ENCODE measurements around the gene ZG16.
A peak's percentile ranks its signal among the peaks of the same experiment; 100 is the strongest.

The ZG16 gene

GRCh38 chr16:29808219-29808900 is 30.3 kb downstream of the ZG16 start:
- no peak for DNase-seq

DNA sequence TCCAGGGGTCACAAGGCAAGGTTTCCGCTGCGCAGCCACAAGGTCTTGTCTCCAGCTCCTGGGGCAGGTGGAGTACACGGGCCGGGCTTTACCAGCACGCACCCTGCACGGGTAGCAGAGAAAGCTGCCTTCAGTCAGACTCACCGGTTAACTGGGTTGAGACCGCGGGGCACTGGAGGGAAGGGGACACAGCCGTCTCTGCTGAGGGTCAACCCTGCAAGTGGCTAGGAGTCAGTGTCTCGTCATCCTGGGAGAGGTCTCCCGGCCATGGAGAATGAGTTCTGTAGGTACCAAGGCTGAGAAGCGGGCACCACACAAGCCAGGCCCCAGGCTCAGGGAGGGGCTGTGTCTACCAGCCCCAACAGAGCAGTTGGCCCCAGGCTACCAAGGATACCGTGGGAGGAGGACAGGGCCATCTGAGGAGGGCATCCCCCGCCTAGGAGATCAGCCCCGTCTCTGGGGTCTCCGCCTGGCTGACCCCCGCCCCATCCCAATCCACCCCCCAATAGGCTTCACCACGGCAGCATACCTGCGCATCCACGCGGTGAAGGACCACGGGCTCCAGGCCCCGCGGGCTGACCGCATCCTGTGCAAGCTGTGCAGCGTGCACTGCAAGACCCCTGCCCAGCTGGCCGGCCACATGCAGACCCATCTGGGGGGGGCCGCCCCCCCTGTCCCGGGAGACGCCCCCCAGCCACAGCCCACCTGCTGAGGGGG is 31.1 kb downstream of the ZG16 start:
- DNase-seq: no peak

DNA sequence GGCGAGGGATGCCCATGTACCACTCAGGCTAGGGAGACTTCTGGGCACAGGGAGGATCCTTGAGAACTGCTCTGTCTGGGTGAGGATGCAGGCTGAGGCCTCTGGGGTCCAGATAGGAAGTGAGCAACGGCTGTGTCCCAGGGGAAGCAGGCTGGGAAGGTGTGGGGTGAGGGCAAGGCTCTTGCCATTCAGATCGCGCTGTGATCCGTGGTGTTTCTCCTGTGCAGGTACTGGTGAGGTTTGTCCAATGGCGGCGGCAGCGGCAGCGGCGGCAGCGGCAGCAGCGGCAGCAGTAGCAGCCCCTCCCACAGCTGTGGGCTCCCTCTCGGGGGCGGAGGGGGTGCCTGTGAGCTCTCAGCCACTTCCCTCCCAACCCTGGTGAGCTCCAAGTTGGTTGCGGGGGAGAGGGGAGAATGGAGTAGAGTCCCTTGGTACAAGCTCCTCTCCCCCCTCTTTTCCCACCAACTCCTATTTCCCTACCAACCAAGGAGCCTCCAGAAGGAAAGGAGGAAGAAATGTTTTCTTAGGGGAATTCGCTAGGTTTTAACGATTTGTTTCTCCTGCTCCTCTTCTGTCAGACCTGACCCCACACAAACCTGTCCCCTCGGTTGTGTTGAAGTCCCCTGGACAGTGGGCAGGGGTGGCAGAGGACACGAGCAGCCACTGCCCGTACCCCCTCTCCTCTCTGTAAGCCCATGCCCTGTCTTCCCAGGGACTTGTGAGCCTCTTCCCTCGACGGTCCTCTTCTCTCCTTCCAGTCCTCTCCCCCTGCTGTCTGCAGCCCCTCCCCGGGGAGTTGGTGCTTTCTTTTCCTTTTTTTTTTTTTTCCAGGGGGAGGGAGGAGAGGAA is 32.0 kb downstream of the ZG16 start:
- no peak for DNase-seq

DNA sequence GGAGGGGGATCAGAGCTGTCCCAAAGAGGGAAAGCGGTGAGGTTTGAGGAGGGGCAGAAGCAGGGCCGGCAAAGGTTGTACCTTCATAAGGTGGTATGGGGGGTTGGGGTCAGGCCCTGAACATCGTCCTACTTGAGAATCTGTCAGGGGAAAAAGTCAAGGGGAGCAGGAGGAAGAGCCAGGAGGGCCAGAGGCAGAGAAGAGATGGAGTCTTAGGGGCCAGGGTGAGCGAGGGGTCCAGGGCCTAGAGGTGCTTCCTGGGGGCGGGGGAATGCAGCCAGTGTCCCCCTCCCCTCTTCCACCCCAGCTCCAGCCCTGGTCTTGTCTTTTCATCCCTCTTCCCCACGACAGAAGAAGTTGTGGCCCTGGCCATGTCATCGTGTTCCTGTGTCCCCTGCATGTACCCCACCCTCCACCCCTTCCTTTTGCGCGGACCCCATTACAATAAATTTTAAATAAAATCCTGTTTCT is 32.7 kb downstream of the ZG16 start:
- DNase-seq: no peak

GRCh38 chr16:29811170-29811895 is 33.3 kb downstream of the ZG16 start:
- DNase-seq: peak in 49 of 51 donors; percentile 57 to 99 (median 89)

GRCh38 chr16:29811896-29812665 is 34.0 kb downstream of the ZG16 start, which contains the start of gene PRRT2:
TSS of gene PRRT2 (plus strand) at chr16:29812193. CDS start at chr16:29813055, 862 bp downstream.
- peak in 42 of 51 donors; percentile 25 to 83 (median 68) for DNase-seq

DNA sequence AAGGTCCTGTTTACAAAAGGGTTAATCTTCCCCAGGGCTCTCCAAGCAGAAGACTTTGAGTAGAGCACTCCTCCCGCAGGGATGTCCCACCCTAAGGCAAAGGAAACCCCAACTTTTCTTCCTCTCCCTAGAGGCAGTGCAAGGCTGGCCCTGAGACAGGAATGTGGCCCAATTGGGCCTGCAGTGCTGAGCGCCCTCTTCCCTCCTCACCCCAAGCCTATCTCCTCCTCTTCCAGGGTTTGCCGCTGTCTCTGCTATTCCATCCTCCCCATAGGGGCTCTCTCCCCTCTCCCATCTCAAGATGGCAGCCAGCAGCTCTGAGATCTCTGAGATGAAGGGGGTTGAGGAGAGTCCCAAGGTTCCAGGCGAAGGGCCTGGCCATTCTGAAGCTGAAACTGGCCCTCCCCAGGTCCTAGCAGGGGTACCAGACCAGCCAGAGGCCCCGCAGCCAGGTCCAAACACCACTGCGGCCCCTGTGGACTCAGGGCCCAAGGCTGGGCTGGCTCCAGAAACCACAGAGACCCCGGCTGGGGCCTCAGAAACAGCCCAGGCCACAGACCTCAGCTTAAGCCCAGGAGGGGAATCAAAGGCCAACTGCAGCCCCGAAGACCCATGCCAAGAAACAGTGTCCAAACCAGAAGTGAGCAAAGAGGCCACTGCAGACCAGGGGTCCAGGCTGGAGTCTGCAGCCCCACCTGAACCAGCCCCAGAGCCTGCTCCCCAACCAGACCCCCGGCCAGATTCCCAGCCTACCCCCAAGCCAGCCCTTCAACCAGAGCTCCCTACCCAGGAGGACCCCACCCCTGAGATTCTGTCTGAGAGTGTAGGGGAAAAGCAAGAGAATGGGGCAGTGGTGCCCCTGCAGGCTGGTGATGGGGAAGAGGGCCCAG is 34.9 kb downstream of the ZG16 start:
- DNase-seq: peak in 4 of 51 donors; percentile 7 to 69 (median 42)

DNA sequence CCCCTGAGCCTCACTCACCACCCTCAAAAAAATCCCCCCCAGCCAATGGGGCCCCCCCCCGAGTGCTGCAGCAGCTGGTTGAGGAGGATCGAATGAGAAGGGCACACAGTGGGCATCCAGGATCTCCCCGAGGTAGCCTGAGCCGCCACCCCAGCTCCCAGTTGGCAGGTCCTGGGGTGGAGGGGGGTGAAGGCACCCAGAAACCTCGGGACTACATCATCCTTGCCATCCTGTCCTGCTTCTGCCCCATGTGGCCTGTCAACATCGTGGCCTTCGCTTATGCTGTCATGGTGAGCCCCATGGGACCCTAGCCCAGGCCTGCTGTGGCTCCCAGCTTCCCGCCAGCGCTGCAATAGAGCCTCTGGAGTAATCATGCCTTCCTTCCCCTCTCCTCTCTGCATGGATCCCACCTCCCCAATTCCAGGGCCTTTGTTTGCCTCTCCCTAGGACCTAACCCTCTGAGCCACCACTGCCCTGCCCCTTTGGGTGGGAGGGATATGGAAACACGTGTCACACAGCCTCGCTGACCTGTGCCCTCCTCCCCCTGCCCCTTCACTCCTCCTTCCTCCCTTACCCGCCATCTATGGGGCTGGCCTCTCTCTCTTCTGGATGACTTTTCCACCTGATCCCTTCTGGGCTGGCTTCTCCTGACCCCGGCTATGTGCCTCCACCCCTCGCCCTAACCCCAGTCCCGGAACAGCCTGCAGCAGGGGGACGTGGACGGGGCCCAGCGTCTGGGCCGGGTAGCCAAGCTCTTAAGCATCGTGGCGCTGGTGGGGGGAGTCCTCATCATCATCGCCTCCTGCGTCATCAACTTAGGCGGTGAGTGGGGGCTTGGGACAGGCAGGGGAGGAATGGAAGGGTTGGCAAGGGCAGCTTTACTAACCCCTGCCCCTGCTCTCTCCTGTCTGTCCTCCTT is 35.8 kb downstream of the ZG16 start:
- DNase-seq: no peak

DNA sequence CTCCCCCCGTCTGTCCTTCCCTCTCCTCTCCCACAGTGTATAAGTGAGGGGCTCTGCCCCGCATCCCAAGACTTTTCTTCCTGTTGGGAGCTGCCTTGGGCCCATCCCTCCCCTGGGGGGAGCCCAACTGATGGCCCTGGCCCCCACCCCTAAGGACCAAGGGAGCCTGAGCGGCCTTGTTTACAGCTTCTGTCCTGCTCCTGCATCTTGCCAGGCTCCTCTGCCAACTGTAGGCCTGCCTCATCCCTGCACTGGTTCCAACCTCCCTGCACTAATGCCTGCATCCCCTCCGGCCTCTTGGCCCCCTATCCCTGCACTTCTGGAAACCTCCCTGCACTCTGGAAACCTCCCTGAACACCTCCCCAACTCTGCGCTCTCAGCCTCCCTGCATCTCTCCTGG is 36.5 kb downstream of the ZG16 start:
- no peak for DNase-seq

DNA sequence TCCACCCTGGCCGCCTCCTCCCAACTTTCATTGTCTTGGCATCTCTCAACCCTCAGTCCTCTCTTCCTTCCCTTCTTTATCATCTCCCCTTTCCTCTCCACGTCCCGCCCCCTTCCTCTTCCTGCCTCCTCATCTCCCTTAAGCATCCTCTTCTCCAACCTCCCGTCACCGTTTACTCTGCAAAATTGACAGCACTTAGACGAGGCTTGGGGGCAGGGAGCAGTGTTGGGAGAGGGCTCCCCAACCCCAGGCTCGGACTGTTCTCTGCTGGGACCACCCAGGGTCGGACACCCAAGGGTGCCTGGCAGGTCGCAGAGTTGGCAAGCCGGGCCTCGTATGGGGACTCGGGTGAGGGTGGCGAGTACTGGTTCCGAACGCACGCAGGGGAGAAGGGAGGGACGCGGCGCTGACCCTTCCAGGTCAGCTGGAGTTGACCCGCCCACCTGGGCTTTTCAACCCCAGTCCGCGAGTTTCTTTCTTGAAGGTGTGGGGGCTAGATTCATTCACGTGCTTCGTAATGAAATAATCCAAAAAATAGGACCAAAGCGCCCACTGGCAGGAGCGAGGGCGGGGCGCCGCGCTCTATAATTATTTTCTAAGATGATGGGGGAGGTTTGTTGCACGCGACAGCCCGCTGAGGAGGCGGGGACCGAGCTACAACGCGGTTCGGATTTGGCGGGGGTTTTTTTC is 37.1 kb downstream of the ZG16 start:
- peak in 7 of 51 donors; percentile 11 to 53 (median 22) for DNase-seq

DNA sequence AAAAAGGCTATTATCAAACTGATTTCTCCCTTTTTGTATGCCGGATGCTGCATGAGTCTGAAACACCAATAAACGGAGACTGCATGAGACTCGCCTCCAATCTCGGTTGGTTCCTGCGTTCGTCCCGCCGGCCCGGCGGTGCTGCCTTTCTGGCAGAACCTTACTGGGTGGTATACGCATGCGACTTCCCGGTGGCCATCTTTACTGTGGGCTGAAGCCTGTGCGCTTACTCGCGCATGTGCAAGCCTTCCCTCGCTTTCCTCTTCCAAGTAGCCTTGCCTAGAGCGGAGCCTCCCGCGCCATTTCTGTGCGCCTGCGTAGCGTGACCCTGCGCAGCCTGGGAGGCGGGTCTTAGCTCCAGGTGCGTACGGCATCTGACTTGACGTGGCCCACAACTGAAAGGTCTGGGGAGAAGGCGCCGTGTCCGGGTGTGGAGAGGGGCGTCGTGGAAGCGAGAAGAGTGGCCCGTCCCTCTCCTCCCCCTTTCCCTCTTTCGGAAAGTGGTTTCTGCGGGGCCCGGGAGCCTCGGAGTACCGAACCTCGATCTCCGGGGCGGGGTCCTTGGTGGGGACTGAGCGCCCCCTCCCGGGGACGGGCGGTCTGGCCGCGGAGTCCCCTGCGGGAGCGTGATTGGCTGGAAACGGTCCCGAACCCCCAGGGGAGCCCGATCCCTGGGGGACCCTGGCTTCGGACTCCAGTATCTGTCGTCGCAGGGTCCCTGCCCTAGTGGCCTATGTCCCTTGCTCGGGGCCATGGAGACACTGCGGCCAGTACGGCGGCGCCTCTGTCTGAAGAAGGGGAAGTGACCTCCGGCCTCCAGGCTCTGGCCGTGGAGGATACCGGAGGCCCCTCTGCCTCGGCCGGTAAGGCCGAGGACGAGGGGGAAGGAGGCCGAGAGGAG is 38.0 kb downstream of the ZG16 start, which contains the start of gene PAGR1:
Gene PAGR1, plus strand, starts transcription at position 360 of the 901 bp plus-strand sequence. Its CDS starts 374 bp downstream, at position 734.
- DNase-seq: peak; percentile 82 to 99 (median 97)

DNA sequence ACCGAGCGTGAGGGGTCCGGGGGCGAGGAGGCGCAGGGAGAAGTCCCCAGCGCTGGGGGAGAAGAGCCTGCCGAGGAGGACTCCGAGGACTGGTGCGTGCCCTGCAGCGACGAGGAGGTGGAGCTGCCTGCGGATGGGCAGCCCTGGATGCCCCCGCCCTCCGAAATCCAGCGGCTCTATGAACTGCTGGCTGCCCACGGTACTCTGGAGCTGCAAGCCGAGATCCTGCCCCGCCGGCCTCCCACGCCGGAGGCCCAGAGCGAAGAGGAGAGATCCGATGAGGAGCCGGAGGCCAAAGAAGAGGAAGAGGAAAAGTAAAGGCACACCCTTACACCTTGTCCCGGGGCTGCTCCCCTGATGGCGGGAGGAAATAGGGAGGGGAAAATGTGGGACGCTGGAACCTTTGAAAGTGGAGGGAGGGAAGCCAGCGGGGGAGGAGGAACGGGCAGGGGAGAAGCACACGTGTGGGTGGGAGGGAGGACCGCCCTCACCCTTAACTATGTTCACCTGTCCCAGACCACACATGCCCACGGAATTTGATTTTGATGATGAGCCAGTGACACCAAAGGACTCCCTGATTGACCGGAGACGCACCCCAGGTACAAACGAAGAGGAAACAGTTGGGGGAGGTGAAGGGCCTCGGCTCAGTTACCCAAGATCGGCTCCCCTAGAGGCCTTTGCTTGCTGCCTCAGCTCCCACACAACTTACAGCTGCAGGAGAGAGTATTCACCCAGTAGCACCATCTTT is 38.8 kb downstream of the ZG16 start:
- DNase-seq: peak in 31 of 51 donors; percentile 15 to 74 (median 51)

- DNase-seq: no peak
These were observed 40.0 kb downstream of the ZG16 start for GRCh38 chr16:29818082-29818481.

- DNase-seq: no peak
These were observed 41.5 kb downstream of the ZG16 start for GRCh38 chr16:29819506-29819905.

DNA sequence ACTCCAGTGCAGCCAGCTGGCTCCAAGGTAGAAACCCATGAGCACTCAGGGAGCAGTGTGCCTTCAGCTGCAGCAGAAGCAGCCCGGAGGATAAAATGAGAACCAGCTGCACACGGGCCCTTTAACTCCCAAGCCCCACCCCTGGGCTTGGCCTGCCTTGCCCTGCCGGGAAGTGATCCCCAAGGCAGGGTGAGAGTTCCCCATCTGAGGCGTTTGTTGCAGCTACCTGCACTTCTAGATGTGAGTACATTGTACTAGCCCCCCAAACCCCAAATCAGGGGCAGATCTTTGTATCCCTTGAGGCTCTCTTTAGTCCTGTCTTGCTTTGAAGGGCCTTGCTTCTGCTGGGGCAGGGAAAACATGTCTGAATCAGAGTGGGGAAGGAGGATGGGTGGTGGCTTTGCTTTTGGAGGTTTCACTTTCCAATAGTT is 42.2 kb downstream of the ZG16 start, which contains the start of gene MVP:
Gene MVP, plus strand, starts transcription at position 192 of the 431 bp plus-strand sequence. CDS start 10,088 bp downstream, outside the sequence.
- peak in 31 of 51 donors; percentile 10 to 72 (median 36) for DNase-seq
